HG03175 (cell line): ENCODE measurements around the gene SSRP1.
"Not testable (repeated sequence)": the region's sequence is repeated elsewhere in the genome, so short reads cannot be mapped to it uniquely, and the experiment has no call there.

Source experiments
- ATAC-seq: cut with Tn5 transposase; IDR thresholded peaks from one replicate; pipeline ENCODE4 v1.9.1; 2021; ENCODE audit warnings: mild to moderate bottlenecking, moderate library complexity; ENCODE audit not compliant: unreplicated experiment

Gene SSRP1

GRCh38 chr11:57303280-57303989, 32.3 kb downstream of the SSRP1 start:
- ATAC-seq, result no peak

GRCh38 chr11:57302489-57302888, 33.2 kb downstream of the SSRP1 start:
- ATAC-seq, result no peak

GRCh38 chr11:57301711-57302423, 33.8 kb downstream of the SSRP1 start:
- ATAC-seq, result no peak

GRCh38 chr11:57300785-57301184, 34.9 kb downstream of the SSRP1 start:
- no peak for ATAC-seq

- no peak for ATAC-seq
These were observed 36.4 kb downstream of the SSRP1 start for GRCh38 chr11:57299150-57299737.

GRCh38 chr11:57297221-57297620, 38.5 kb downstream of the SSRP1 start:
- no peak for ATAC-seq

- ATAC-seq, result not testable (repeated sequence)
These were observed 39.5 kb downstream of the SSRP1 start for GRCh38 chr11:57296205-57296604.

GRCh38 chr11:57294225-57295131, 41.2 kb downstream of the SSRP1 start:
- ATAC-seq, result no peak

GRCh38 chr11:57290288-57290687, 45.4 kb downstream of the SSRP1 start:
- ATAC-seq, result no peak

GRCh38 chr11:57288771-57289579, 46.7 kb downstream of the SSRP1 start:
- no peak for ATAC-seq

GRCh38 chr11:57287884-57288283, 47.8 kb downstream of the SSRP1 start:
- ATAC-seq, result no peak

- ATAC-seq, result no peak
These were observed 52.3 kb downstream of the SSRP1 start for GRCh38 chr11:57283231-57283990.

- ATAC-seq, result not testable (repeated sequence)
These were observed 54.1 kb downstream of the SSRP1 start for GRCh38 chr11:57281546-57281945.

GRCh38 chr11:57279116-57279515, 56.6 kb downstream of the SSRP1 start:
- no peak for ATAC-seq

- ATAC-seq, result no peak
These were observed 57.0 kb downstream of the SSRP1 start for GRCh38 chr11:57278721-57279095.

GRCh38 chr11:57277845-57278720, 57.6 kb downstream of the SSRP1 start:
- peak; percentile 77 for ATAC-seq

GRCh38 chr11:57276971-57277675, 58.6 kb downstream of the SSRP1 start:
- no peak for ATAC-seq
